GM19035 (cell line): ENCODE measurements around the gene GATAD2B.

Experiments used
- ATAC-seq: cut with Tn5 transposase; IDR thresholded peaks from one replicate; pipeline ENCODE4 v1.9.1; 2021; ENCODE audit not compliant: unreplicated experiment

The GATAD2B gene

GRCh38 chr1:153951801-153952200 lies 29.0 kb upstream of the GATAD2B start:
- ATAC-seq, result no peak

- no peak for ATAC-seq
Measured at GRCh38 chr1:153951183-153951582, 28.4 kb upstream of the GATAD2B start.

- ATAC-seq, result peak; percentile 68
Measured at GRCh38 chr1:153946622-153947241, 24.0 kb upstream of the GATAD2B start, which contains the start of gene DENND4B. Gene DENND4B, minus strand, starts transcription at chr1:153946718. Its CDS starts 2,344 bp downstream, at chr1:153944374.

GRCh38 chr1:153945795-153946621 lies 23.2 kb upstream of the GATAD2B start:
- ATAC-seq, result peak; percentile 71

- ATAC-seq, result peak; percentile 0
Measured at GRCh38 chr1:153945131-153945794, 22.5 kb upstream of the GATAD2B start.

GRCh38 chr1:153944827-153945117 lies 22.0 kb upstream of the GATAD2B start:
- no peak for ATAC-seq

GRCh38 chr1:153944005-153944826 lies 21.4 kb upstream of the GATAD2B start:
- ATAC-seq, result no peak

- no peak for ATAC-seq
Measured at GRCh38 chr1:153942766-153943549, 20.2 kb upstream of the GATAD2B start.

- ATAC-seq, result no peak
Measured at GRCh38 chr1:153941826-153942725, 19.3 kb upstream of the GATAD2B start.

GRCh38 chr1:153940756-153941155 lies 18.0 kb upstream of the GATAD2B start:
- ATAC-seq, result no peak

GRCh38 chr1:153939476-153939875 lies 16.7 kb upstream of the GATAD2B start:
- ATAC-seq, result no peak

- ATAC-seq, result no peak
Measured at GRCh38 chr1:153938996-153939395, 16.2 kb upstream of the GATAD2B start.

- no peak for ATAC-seq
Measured at GRCh38 chr1:153937331-153937730, 14.6 kb upstream of the GATAD2B start.

GRCh38 chr1:153936011-153936802 lies 13.4 kb upstream of the GATAD2B start:
- ATAC-seq, result no peak

GRCh38 chr1:153934746-153935145 lies 12.0 kb upstream of the GATAD2B start:
- no peak for ATAC-seq

- no peak for ATAC-seq
Measured at GRCh38 chr1:153933955-153934354, 11.2 kb upstream of the GATAD2B start.

GRCh38 chr1:153933430-153933829 lies 10.7 kb upstream of the GATAD2B start:
- ATAC-seq, result no peak
